ENCODE results near the gene ZNF90. TPM values are rescaled to one million over a fixed set of nuclear protein-coding genes. Genes with fewer than 3 reads are reported as not detected.
A peak's percentile ranks its signal among the peaks of the same experiment; 100 is the strongest.
"Not testable (repeated sequence)": the region's sequence is repeated elsewhere in the genome, so short reads cannot be mapped to it uniquely, and the experiment has no call there.

Gene ZNF90
- total RNA-seq, 1 donor from 2014 or later = 23.7 TPM

GRCh38 chr19:20080656-20081055 lies 2.9 kb downstream of the ZNF90 start:
- peak overlapping the region; percentile 76 for H3K4me3 Mint-ChIP-seq
- no peak for TF ChIP-seq CTCF (conservative IDR thresholded peaks at IDR 0.05)
- peaks cover 28% of the 10 kb centered on the region for H3K4me1 Mint-ChIP-seq (ENCODE audit: unreplicated experiment)
- H3K9me3 Mint-ChIP-seq = peaks cover 17% of the 10 kb centered on the region
- H3K27ac Mint-ChIP-seq = peak overlapping the region; percentile 21
- DNase-seq (ENCODE audit: extremely low spot score, unreplicated experiment) = no peak
- H3K36me3 Mint-ChIP-seq = peaks cover 42% of the 10 kb centered on the region
- no peaks in the 10 kb centered on the region for H3K27me3 Mint-ChIP-seq

GRCh38 chr19:20082232-20082833 lies 4.5 kb downstream of the ZNF90 start:
- not testable (repeated sequence) for H3K27me3 Mint-ChIP-seq; DNase-seq (ENCODE audit: extremely low spot score, unreplicated experiment)
- peak overlapping the region; percentile 70 for H3K27ac Mint-ChIP-seq
- peaks cover 48% of the 10 kb centered on the region for H3K36me3 Mint-ChIP-seq
- H3K4me3 Mint-ChIP-seq = peak overlapping the region; percentile 71
- peaks cover 28% of the 10 kb centered on the region for H3K4me1 Mint-ChIP-seq (ENCODE audit: unreplicated experiment)
- peaks cover 17% of the 10 kb centered on the region for H3K9me3 Mint-ChIP-seq

GRCh38 chr19:20082876-20083275 lies 5.1 kb downstream of the ZNF90 start:
- peak overlapping the region; percentile 71 for H3K4me3 Mint-ChIP-seq
- H3K27me3 Mint-ChIP-seq = not testable (repeated sequence)

GRCh38 chr19:20102097-20102496 lies 24.3 kb downstream of the ZNF90 start:
- Mint-ChIP-seq H3K9me3 (peaks cover 28% of the 10 kb centered on the region), H3K27ac (peak overlapping the region; percentile 82), H3K4me1 (ENCODE audit: unreplicated experiment) (no peaks in the 10 kb centered on the region), H3K36me3 (peaks cover 76% of the 10 kb centered on the region), H3K27me3 (no peaks in the 10 kb centered on the region), H3K4me3 (no peak overlapping the region)
- no peak for TF ChIP-seq CTCF (conservative IDR thresholded peaks at IDR 0.05)
- DNase-seq (ENCODE audit: extremely low spot score, unreplicated experiment) = no peak

More at GRCh38 chr19:20082876-20083275, 5.1 kb downstream of the ZNF90 start:
- Mint-ChIP-seq H3K9me3 (peaks cover 17% of the 10 kb centered on the region), H3K36me3 (peaks cover 53% of the 10 kb centered on the region), H3K27ac (peak overlapping the region; percentile 70), H3K4me1 (ENCODE audit: unreplicated experiment) (peaks cover 24% of the 10 kb centered on the region)
- DNase-seq (ENCODE audit: extremely low spot score, unreplicated experiment) = not testable (repeated sequence)

GRCh38 chr19:20103091-20103740 lies 25.4 kb downstream of the ZNF90 start:
- peaks cover 70% of the 10 kb centered on the region for H3K36me3 Mint-ChIP-seq
- DNase-seq (ENCODE audit: extremely low spot score, unreplicated experiment) = no peak
- peaks cover 26% of the 10 kb centered on the region for H3K9me3 Mint-ChIP-seq
- TF ChIP-seq CTCF (conservative IDR thresholded peaks at IDR 0.05) = no peak
- H3K4me3 Mint-ChIP-seq = peak overlapping the region; percentile 31
- H3K27me3 Mint-ChIP-seq = no peaks in the 10 kb centered on the region
- no peaks in the 10 kb centered on the region for H3K4me1 Mint-ChIP-seq (ENCODE audit: unreplicated experiment)
- H3K27ac Mint-ChIP-seq = peak overlapping the region; percentile 82

- H3K27ac Mint-ChIP-seq = no peak overlapping the region
- peaks cover 13% of the 10 kb centered on the region for H3K9me3 Mint-ChIP-seq
- no peaks in the 10 kb centered on the region for H3K4me1 Mint-ChIP-seq (ENCODE audit: unreplicated experiment)
- H3K27me3 Mint-ChIP-seq = no peaks in the 10 kb centered on the region
- TF ChIP-seq CTCF (conservative IDR thresholded peaks at IDR 0.05) = no peak
- H3K4me3 Mint-ChIP-seq = no peak overlapping the region
- H3K36me3 Mint-ChIP-seq = peaks cover 56% of the 10 kb centered on the region
- no peak for DNase-seq (ENCODE audit: extremely low spot score, unreplicated experiment)
Observed at GRCh38 chr19:20107301-20107700, 29.5 kb downstream of the ZNF90 start.

GRCh38 chr19:20118064-20118839 lies 40.5 kb downstream of the ZNF90 start:
- H3K27ac Mint-ChIP-seq; H3K4me1 Mint-ChIP-seq (ENCODE audit: unreplicated experiment); H3K27me3 Mint-ChIP-seq; H3K4me3 Mint-ChIP-seq; DNase-seq (ENCODE audit: extremely low spot score, unreplicated experiment): not testable (repeated sequence)
- Mint-ChIP-seq H3K9me3 (peaks cover 22% of the 10 kb centered on the region), H3K36me3 (peaks cover 59% of the 10 kb centered on the region)
